ENCODE measurements around the gene MSL3.

MSL3 gene

DNA sequence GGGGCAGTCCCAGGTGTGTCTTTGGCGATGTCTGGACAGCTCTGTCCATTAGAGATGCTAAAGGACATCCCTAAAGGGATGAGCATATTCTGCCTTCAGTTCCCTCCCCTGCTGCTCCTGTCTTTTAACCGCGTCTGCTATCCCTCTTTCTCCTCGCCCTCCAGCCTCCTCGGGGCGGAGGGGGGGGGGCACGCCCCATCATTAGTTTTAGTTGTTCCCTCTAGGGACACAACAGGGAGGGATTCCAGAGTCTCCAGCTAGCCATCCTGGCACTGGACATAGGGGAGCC, 1.1 kb downstream of the MSL3 start:
- TF ChIP-seq, protein P1, sequence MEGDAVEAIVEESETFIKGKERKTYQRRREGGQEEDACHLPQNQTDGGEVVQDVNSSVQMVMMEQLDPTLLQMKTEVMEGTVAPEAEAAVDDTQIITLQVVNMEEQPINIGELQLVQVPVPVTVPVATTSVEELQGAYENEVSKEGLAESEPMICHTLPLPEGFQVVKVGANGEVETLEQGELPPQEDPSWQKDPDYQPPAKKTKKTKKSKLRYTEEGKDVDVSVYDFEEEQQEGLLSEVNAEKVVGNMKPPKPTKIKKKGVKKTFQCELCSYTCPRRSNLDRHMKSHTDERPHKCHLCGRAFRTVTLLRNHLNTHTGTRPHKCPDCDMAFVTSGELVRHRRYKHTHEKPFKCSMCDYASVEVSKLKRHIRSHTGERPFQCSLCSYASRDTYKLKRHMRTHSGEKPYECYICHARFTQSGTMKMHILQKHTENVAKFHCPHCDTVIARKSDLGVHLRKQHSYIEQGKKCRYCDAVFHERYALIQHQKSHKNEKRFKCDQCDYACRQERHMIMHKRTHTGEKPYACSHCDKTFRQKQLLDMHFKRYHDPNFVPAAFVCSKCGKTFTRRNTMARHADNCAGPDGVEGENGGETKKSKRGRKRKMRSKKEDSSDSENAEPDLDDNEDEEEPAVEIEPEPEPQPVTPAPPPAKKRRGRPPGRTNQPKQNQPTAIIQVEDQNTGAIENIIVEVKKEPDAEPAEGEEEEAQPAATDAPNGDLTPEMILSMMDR (IDR thresholded peaks at IDR 0.05; ENCODE audit: low read length, missing control alignments): no peak
- no peak for DNase-seq (ENCODE audit: low read depth)
- peak overlapping the region; percentile 85 for H3K4me3 ChIP-seq (replicated peaks; ENCODE audit: low read depth, low read length)

DNA sequence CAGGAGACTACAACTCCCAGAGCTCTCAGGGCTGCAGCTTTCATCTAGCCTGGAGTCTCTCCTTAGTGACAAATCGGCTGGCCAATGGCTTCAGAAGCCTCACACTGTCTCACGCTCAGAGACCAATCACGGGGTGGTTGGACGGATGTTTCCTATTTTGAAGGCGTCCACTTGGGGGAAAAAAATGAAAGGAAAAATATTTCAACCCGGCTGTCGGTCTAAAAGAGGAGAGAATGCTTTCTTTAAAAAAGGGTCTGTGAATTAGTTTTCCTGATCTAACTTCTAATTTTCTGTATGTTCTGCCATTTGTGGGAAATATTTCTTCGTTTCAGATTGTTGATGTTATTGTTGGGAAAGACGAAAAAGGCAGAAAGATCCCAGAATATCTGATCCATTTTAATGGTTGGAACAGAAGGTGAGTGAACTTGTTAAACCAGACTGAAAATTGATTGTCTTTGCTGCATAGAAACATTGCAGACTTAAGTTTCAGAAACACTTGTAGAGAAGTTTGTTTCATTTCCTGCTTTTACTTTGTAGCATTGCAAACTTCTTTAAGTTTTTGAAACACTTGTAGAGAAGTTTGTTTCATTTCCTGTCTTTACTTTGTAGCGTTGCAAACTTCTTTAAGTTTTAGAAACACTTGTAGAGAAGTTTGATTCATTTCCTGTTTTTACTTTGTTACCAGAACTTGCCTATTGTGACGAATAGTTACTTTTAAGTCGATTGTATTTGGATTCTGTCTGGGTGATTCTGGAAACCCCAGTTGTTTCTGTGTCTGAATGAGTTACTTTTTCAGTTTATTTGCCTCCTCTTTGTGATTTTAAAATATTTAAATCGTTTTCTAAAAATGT, 1.6 kb downstream of the MSL3 start:
- TF ChIP-seq, protein P1 (IDR thresholded peaks at IDR 0.05; ENCODE audit: low read length, missing control alignments): no peak
- H3K4me3 ChIP-seq (replicated peaks; ENCODE audit: low read depth, low read length): peak overlapping the region; percentile 85
- peak; percentile 93 for DNase-seq (ENCODE audit: low read depth)

DNA sequence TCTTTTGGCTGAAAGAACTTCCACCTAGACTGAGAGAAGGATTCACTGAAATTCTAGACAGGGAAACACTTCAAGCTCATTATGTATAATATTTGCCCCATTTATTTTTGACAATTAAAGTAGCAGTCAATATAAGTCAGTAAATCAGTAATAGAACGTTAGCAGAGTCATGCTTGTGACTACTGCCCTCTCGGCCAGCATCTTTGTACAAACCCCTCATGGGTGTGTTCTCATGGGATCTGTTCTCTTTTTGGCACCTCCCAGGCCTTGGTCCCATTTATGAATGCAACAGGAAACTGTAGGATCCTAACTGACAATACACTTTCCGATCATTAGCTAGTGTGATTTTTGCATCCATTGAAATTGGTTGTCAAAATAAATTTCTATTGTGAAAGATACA, 2.9 kb downstream of the MSL3 start:
- no peak for DNase-seq (ENCODE audit: low read depth)
- TF ChIP-seq, protein P1 (IDR thresholded peaks at IDR 0.05; ENCODE audit: low read length, missing control alignments): no peak
- H3K4me3 ChIP-seq (replicated peaks; ENCODE audit: low read depth, low read length): peak overlapping the region; percentile 85

DNA sequence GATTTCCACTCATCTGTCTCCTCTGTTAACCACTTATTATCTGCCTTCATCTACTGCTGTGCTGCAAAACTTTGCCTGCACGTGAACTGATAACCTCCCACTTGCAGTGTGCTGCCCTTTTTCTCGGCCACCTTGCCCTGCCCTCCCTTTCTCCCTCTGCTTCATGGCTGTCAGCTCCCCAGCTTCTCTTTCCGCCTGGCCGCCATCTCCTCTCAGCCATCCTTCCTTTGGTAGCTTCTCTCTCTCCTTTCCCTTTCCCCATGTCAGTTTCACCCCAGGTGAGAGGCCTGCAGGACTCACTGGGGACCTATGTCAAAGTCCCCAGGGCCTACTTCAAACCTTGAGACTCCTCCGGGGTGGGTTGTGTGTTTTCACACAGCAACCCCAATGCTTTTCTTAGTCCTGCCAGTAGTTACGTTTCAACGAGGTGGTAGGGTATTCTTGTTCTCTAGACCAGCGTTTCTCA, 6.6 kb downstream of the MSL3 start:
- no peak overlapping the region for H3K4me3 ChIP-seq (replicated peaks; ENCODE audit: low read depth, low read length)

DNA sequence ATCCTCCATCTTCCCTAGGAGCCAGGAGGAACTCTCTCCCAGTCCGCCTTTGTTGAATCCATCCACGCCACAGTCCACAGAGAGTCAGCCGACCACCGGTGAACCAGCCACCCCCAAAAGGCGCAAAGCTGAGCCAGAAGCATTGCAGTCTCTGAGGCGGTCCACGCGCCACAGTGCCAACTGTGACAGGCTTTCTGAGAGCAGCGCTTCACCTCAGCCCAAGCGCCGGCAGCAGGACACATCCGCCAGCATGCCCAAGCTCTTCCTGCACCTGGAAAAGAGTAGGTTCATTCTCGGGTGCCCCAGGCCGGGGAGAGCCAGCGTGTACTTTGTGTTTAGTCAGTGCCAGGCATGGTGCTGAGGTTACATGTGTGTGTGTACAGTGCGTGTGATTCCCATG, 7.4 kb downstream of the MSL3 start:
- H3K4me3 ChIP-seq (replicated peaks; ENCODE audit: low read depth, low read length): no peak overlapping the region
- no peak for DNase-seq (ENCODE audit: low read depth)
- TF ChIP-seq, protein P1 (IDR thresholded peaks at IDR 0.05; ENCODE audit: low read length, missing control alignments): no peak

More for the DNA sequence above, 6.6 kb downstream of the MSL3 start:
- TF ChIP-seq, protein P1 (IDR thresholded peaks at IDR 0.05; ENCODE audit: low read length, missing control alignments): no peak
- DNase-seq (ENCODE audit: low read depth): no peak

DNA sequence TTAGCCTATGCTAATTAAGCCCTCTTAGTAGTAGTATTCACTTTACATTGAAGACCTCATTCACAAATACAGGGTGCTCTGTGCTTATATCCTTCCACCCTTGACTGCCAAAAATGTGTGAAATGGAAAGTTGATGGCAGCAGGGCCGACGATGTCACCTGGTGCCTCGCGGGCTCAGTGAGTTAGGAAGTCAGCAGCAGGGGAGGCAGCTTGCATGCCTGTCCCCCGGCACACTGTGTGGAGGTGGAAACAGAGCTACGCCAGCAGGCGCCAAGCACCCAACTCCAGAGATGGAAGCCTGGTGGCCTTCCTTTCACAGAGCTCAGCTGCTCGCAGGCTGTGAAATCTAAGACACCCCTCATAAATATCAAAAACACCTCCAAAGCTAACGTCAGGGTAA, 8.4 kb downstream of the MSL3 start:
- DNase-seq (ENCODE audit: low read depth): no peak
- TF ChIP-seq, protein P1 (IDR thresholded peaks at IDR 0.05; ENCODE audit: low read length, missing control alignments): no peak
- no peak overlapping the region for H3K4me3 ChIP-seq (replicated peaks; ENCODE audit: low read depth, low read length)

DNA sequence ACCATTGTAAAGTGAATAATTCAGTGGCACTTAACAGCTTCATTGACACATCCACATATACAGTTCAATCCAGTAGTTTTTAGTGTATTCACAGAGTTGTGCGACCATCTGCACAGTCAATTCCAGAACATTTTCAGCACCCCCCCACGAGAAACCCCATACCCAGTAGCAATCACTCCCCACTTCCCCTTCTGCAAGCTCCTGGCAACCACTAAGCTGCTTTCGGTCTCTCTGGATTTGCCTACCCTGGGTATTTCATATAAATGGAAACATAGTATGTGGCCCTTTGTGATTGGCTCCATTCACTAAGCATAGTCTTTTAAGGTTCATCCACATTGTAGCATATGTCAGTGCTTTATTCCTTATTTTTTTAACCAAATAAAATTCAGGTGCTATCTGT, 10.0 kb downstream of the MSL3 start:
- no peak for DNase-seq (ENCODE audit: low read depth)
- no peak overlapping the region for H3K4me3 ChIP-seq (replicated peaks; ENCODE audit: low read depth, low read length)
- TF ChIP-seq, protein P1 (IDR thresholded peaks at IDR 0.05; ENCODE audit: low read length, missing control alignments): no peak

Data from fibroblast of pulmonary artery (primary cell).